Measurements from ENCODE around the gene DCAF10. TPM values are rescaled to one million over a fixed set of nuclear protein-coding genes. Genes with fewer than 3 reads are reported as not detected.
A peak's percentile ranks its signal among the peaks of the same experiment; 100 is the strongest.

DCAF10 gene
- total and polyA plus RNA-seq, 2 of the 13 experiments (the other 11 are each of a cell fraction or from before 2014, with no cell fraction given), result 9.2 to 20.3 TPM

DNA sequence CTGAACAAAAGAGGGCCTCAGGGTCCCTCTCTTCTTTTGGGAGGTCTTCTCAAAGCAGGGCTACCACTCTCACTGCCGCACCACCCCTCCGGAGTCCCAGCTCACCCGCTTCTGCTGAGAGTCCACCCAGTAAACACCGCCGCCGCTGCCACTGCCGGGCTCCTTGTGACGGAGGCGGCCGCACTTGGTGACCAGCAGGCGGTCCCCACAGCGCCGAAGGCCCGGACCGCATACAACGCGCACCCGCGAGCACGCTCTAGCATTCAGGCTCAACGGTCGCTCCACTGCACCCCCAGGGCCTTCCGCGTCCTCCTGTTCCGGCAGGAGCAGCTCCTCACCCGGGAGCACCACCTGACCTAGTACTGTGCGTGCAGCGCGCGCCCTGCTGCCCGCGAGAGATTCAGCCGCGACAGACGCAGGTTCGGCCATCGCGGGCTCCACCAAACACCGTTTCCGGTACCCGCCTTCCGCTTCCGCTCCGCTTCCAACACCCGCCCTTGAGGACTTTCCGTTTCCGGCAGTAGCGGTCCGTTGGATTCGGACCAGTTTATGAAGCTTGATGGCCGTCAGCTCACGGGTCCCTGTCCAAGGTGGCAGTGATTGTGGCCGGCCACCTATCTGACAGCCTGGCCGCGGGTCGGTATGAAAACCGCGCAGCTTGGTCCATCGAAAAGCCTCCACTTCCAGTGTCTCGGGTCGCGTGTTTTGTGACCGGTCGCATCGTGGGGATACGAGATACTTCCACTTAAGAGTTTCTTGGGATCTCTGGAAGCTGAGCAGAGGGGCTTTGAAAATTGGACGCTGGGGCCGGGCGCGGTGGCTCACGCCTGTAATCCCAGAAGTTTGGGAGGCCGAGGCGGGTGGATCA, 15.7 kb upstream of the DCAF10 start, which contains the start of gene EXOSC3 (continued):
- TF ChIP-seq, protein P1, sequence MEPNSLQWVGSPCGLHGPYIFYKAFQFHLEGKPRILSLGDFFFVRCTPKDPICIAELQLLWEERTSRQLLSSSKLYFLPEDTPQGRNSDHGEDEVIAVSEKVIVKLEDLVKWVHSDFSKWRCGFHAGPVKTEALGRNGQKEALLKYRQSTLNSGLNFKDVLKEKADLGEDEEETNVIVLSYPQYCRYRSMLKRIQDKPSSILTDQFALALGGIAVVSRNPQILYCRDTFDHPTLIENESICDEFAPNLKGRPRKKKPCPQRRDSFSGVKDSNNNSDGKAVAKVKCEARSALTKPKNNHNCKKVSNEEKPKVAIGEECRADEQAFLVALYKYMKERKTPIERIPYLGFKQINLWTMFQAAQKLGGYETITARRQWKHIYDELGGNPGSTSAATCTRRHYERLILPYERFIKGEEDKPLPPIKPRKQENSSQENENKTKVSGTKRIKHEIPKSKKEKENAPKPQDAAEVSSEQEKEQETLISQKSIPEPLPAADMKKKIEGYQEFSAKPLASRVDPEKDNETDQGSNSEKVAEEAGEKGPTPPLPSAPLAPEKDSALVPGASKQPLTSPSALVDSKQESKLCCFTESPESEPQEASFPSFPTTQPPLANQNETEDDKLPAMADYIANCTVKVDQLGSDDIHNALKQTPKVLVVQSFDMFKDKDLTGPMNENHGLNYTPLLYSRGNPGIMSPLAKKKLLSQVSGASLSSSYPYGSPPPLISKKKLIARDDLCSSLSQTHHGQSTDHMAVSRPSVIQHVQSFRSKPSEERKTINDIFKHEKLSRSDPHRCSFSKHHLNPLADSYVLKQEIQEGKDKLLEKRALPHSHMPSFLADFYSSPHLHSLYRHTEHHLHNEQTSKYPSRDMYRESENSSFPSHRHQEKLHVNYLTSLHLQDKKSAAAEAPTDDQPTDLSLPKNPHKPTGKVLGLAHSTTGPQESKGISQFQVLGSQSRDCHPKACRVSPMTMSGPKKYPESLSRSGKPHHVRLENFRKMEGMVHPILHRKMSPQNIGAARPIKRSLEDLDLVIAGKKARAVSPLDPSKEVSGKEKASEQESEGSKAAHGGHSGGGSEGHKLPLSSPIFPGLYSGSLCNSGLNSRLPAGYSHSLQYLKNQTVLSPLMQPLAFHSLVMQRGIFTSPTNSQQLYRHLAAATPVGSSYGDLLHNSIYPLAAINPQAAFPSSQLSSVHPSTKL (CRISPR knock-in tag; IDR thresholded peaks at IDR 0.05), result peak; percentile 60; the same call in 1 of the 2 replicates
- no peak for TF ChIP-seq MATR3 (CRISPR knock-in tag; IDR thresholded peaks at IDR 0.05)
- TF ChIP-seq, protein P2, sequence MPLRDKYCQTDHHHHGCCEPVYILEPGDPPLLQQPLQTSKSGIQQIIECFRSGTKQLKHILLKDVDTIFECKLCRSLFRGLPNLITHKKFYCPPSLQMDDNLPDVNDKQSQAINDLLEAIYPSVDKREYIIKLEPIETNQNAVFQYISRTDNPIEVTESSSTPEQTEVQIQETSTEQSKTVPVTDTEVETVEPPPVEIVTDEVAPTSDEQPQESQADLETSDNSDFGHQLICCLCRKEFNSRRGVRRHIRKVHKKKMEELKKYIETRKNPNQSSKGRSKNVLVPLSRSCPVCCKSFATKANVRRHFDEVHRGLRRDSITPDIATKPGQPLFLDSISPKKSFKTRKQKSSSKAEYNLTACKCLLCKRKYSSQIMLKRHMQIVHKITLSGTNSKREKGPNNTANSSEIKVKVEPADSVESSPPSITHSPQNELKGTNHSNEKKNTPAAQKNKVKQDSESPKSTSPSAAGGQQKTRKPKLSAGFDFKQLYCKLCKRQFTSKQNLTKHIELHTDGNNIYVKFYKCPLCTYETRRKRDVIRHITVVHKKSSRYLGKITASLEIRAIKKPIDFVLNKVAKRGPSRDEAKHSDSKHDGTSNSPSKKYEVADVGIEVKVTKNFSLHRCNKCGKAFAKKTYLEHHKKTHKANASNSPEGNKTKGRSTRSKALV (CRISPR knock-in tag; IDR thresholded peaks at IDR 0.05), result no peak
- no peak for TF ChIP-seq PLRG1 (conservative IDR thresholded peaks at IDR 0.05)
- no peak for TF ChIP-seq ZNF20 (CRISPR knock-in tag; IDR thresholded peaks at IDR 0.05)
- no peak for TF ChIP-seq ZNF75D (CRISPR knock-in tag; IDR thresholded peaks at IDR 0.05; ENCODE audit: borderline replicate concordance)
- TF ChIP-seq TSC22D2 (CRISPR knock-in tag; IDR thresholded peaks at IDR 0.05; ENCODE audit: borderline replicate concordance), result no peak
- no peak for TF ChIP-seq ZNF570 (CRISPR knock-in tag; IDR thresholded peaks at IDR 0.05; ENCODE audit: borderline replicate concordance)
- TF ChIP-seq, protein P3, sequence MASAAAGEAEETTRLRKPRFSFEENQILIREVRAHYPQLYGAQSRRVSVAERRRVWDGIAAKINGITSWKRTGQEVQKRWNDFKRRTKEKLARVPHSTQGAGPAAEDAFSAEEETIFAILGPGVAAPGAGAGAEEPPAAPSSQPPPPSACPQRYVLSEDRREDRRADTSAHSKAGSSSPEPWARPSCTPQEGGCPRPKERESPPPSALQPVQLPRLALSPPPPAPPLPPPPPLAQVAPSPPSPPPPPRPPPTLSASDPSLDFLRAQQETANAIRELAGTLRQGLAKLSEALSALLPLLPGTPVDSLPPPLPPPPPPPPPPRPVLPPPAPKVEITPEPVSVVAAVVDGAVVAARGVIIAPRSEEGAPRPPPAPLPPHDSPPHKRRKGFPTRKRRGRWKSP (CRISPR knock-in tag; IDR thresholded peaks at IDR 0.05), result peak; percentile 62; the same call in 1 of the 2 replicates
- TF ChIP-seq, protein P4, sequence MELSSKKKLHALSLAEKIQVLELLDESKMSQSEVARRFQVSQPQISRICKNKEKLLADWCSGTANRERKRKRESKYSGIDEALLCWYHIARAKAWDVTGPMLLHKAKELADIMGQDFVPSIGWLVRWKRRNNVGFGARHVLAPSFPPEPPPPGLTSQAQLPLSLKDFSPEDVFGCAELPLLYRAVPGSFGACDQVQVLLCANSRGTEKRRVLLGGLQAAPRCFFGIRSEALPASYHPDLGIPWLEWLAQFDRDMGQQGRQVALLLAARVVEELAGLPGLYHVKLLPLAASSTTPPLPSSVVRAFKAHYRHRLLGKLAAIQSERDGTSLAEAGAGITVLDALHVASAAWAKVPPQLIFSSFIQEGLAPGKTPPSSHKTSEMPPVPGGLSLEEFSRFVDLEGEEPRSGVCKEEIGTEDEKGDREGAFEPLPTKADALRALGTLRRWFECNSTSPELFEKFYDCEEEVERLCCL (CRISPR knock-in tag; IDR thresholded peaks at IDR 0.05; ENCODE audit: borderline replicate concordance), result peak; percentile 57; the same call in 1 of the 2 replicates
- TF ChIP-seq NKX3-1 (CRISPR knock-in tag; IDR thresholded peaks at IDR 0.05), result peak; percentile 61; the same call in 1 of the 2 replicates
- TF ChIP-seq TP53 (CRISPR knock-in tag; conservative IDR thresholded peaks at IDR 0.05), result no peak; the same call in 1 of the 2 replicates
- TF ChIP-seq, protein P5, sequence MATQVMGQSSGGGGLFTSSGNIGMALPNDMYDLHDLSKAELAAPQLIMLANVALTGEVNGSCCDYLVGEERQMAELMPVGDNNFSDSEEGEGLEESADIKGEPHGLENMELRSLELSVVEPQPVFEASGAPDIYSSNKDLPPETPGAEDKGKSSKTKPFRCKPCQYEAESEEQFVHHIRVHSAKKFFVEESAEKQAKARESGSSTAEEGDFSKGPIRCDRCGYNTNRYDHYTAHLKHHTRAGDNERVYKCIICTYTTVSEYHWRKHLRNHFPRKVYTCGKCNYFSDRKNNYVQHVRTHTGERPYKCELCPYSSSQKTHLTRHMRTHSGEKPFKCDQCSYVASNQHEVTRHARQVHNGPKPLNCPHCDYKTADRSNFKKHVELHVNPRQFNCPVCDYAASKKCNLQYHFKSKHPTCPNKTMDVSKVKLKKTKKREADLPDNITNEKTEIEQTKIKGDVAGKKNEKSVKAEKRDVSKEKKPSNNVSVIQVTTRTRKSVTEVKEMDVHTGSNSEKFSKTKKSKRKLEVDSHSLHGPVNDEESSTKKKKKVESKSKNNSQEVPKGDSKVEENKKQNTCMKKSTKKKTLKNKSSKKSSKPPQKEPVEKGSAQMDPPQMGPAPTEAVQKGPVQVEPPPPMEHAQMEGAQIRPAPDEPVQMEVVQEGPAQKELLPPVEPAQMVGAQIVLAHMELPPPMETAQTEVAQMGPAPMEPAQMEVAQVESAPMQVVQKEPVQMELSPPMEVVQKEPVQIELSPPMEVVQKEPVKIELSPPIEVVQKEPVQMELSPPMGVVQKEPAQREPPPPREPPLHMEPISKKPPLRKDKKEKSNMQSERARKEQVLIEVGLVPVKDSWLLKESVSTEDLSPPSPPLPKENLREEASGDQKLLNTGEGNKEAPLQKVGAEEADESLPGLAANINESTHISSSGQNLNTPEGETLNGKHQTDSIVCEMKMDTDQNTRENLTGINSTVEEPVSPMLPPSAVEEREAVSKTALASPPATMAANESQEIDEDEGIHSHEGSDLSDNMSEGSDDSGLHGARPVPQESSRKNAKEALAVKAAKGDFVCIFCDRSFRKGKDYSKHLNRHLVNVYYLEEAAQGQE (IDR thresholded peaks at IDR 0.05; ENCODE audit: borderline replicate concordance in 1 of 2, low read depth in 1 of 2, low read length in 2 of 2), result peak; percentile 73 to 93

All from HepG2 (cell line).